ENCODE data around the gene HDGFL1. TPM values are rescaled to one million over a fixed set of nuclear protein-coding genes. Genes with fewer than 3 reads are reported as not detected.

HDGFL1 gene
- total RNA-seq, 1 donor from 2014 or later, result not detected

- H4K20me1 ChIP-seq (ENCODE audit: low read depth), result no peaks in the 10 kb centered on the region
- H3K36me3 ChIP-seq, result no peaks in the 10 kb centered on the region
- TF ChIP-seq EZH2 (IDR thresholded peaks at IDR 0.05), result no peak
- TF ChIP-seq, protein P1, sequence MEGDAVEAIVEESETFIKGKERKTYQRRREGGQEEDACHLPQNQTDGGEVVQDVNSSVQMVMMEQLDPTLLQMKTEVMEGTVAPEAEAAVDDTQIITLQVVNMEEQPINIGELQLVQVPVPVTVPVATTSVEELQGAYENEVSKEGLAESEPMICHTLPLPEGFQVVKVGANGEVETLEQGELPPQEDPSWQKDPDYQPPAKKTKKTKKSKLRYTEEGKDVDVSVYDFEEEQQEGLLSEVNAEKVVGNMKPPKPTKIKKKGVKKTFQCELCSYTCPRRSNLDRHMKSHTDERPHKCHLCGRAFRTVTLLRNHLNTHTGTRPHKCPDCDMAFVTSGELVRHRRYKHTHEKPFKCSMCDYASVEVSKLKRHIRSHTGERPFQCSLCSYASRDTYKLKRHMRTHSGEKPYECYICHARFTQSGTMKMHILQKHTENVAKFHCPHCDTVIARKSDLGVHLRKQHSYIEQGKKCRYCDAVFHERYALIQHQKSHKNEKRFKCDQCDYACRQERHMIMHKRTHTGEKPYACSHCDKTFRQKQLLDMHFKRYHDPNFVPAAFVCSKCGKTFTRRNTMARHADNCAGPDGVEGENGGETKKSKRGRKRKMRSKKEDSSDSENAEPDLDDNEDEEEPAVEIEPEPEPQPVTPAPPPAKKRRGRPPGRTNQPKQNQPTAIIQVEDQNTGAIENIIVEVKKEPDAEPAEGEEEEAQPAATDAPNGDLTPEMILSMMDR (IDR thresholded peaks at IDR 0.05), result no peak
- no peak overlapping the region for H3K4me3 Mint-ChIP-seq
- H3K4me1 ChIP-seq, result no peaks in the 10 kb centered on the region
- no peaks in the 10 kb centered on the region for H3K27me3 Mint-ChIP-seq (ENCODE audit: insufficient read depth, low read depth)
- H3K36me3 Mint-ChIP-seq, result peaks cover 3% of the 10 kb centered on the region
- H3K9me3 Mint-ChIP-seq, result peaks cover 8% of the 10 kb centered on the region
- H3F3A ChIP-seq (ENCODE audit: low read depth), result no peaks in the 10 kb centered on the region
- H2AFZ ChIP-seq (replicated peaks), result no peak overlapping the region
- no peak overlapping the region for H3K27ac Mint-ChIP-seq
- H3K4me3 ChIP-seq, result no peak overlapping the region
- DNase-seq (ENCODE audit: low spot score), result no peak
- no peaks in the 10 kb centered on the region for H3K27me3 ChIP-seq
- no peak overlapping the region for H3K9ac ChIP-seq
- H3K79me2 ChIP-seq (ENCODE audit: low read depth), result no peaks in the 10 kb centered on the region
- no peak overlapping the region for H3K4me2 ChIP-seq
- H3K27ac ChIP-seq, result no peak overlapping the region
- H3K4me1 Mint-ChIP-seq, result peaks cover 7% of the 10 kb centered on the region
- no peaks in the 10 kb centered on the region for H3K9me3 ChIP-seq (ENCODE audit: low read depth)
Observed at GRCh38 chr6:22605736-22606135, 36.4 kb downstream of the HDGFL1 start.

GRCh38 chr6:22610127-22610526 is 40.8 kb downstream of the HDGFL1 start:
- Histone ChIP-seq H3K36me3 (no peaks in the 10 kb centered on the region), H3K9ac (no peak overlapping the region), H3K4me1 (no peaks in the 10 kb centered on the region), H3K4me3 (no peak overlapping the region), H3F3A (ENCODE audit: low read depth) (no peaks in the 10 kb centered on the region), H3K27me3 (no peaks in the 10 kb centered on the region), H4K20me1 (ENCODE audit: low read depth) (no peaks in the 10 kb centered on the region), H3K9me3 (ENCODE audit: low read depth) (no peaks in the 10 kb centered on the region), H3K27ac (no peak overlapping the region), H2AFZ (replicated peaks) (no peak overlapping the region), H3K4me2 (no peak overlapping the region), H3K79me2 (ENCODE audit: low read depth) (no peaks in the 10 kb centered on the region)
- no peaks in the 10 kb centered on the region for H3K27me3 Mint-ChIP-seq (ENCODE audit: insufficient read depth, low read depth)
- H3K27ac Mint-ChIP-seq, result no peak overlapping the region
- no peaks in the 10 kb centered on the region for H3K9me3 Mint-ChIP-seq
- TF ChIP-seq EZH2 (IDR thresholded peaks at IDR 0.05) (no peak), EZH2phosphoT487 (IDR thresholded peaks at IDR 0.05) (no peak)
- TF ChIP-seq, protein P1 (IDR thresholded peaks at IDR 0.05), result no peak
- H3K4me1 Mint-ChIP-seq, result peaks cover 11% of the 10 kb centered on the region
- no peak overlapping the region for H3K4me3 Mint-ChIP-seq
- DNase-seq (ENCODE audit: low spot score), result no peak
- H3K36me3 Mint-ChIP-seq, result peaks cover 2% of the 10 kb centered on the region

- Histone ChIP-seq H3K4me2 (no peak overlapping the region), H2AFZ (replicated peaks) (no peak overlapping the region), H3K79me2 (ENCODE audit: low read depth) (no peaks in the 10 kb centered on the region), H3K9me3 (ENCODE audit: low read depth) (no peaks in the 10 kb centered on the region), H3K4me3 (no peak overlapping the region), H4K20me1 (ENCODE audit: low read depth) (no peaks in the 10 kb centered on the region), H3K27ac (no peak overlapping the region), H3K27me3 (no peaks in the 10 kb centered on the region), H3K4me1 (no peaks in the 10 kb centered on the region), H3F3A (ENCODE audit: low read depth) (no peaks in the 10 kb centered on the region), H3K36me3 (no peaks in the 10 kb centered on the region), H3K9ac (no peak overlapping the region)
- Mint-ChIP-seq H3K4me1 (peaks cover 4% of the 10 kb centered on the region), H3K27ac (no peak overlapping the region), H3K9me3 (peaks cover 3% of the 10 kb centered on the region), H3K27me3 (ENCODE audit: insufficient read depth, low read depth) (no peaks in the 10 kb centered on the region), H3K4me3 (no peak overlapping the region), H3K36me3 (peaks cover 2% of the 10 kb centered on the region)
- DNase-seq (ENCODE audit: low spot score), result no peak
- TF ChIP-seq, protein P1 (IDR thresholded peaks at IDR 0.05), result no peak
Observed at GRCh38 chr6:22612236-22612635, 42.9 kb downstream of the HDGFL1 start.

- H3K36me3 ChIP-seq, result no peaks in the 10 kb centered on the region
- Mint-ChIP-seq H3K27me3 (ENCODE audit: insufficient read depth, low read depth) (no peaks in the 10 kb centered on the region), H3K4me1 (peaks cover 4% of the 10 kb centered on the region), H3K4me3 (no peak overlapping the region), H3K36me3 (peaks cover 2% of the 10 kb centered on the region), H3K27ac (no peak overlapping the region), H3K9me3 (peaks cover 3% of the 10 kb centered on the region)
- H4K20me1 ChIP-seq (ENCODE audit: low read depth), result no peaks in the 10 kb centered on the region
- H3K9me3 ChIP-seq (ENCODE audit: low read depth), result no peaks in the 10 kb centered on the region
- TF ChIP-seq EZH2 (IDR thresholded peaks at IDR 0.05) (no peak), EZH2phosphoT487 (IDR thresholded peaks at IDR 0.05) (no peak)
- TF ChIP-seq, protein P1 (IDR thresholded peaks at IDR 0.05), result no peak
- no peak for DNase-seq (ENCODE audit: low spot score)
- H3K4me2 ChIP-seq, result no peak overlapping the region
- H2AFZ ChIP-seq (replicated peaks), result no peak overlapping the region
- H3K4me1 ChIP-seq, result no peaks in the 10 kb centered on the region
- no peaks in the 10 kb centered on the region for H3K79me2 ChIP-seq (ENCODE audit: low read depth)
- no peak overlapping the region for H3K9ac ChIP-seq
- H3K27me3 ChIP-seq, result no peaks in the 10 kb centered on the region
- no peak overlapping the region for H3K4me3 ChIP-seq
- no peak overlapping the region for H3K27ac ChIP-seq
- no peaks in the 10 kb centered on the region for H3F3A ChIP-seq (ENCODE audit: low read depth)
Observed at GRCh38 chr6:22613051-22613450, 43.7 kb downstream of the HDGFL1 start.

Data from neural progenitor cell (in vitro differentiated cells).